GM12865 (cell line): ENCODE measurements around the gene PTH1R.

Experiments used
- DNase-seq: peaks from one replicate; pipeline ENCODE4 v3.0.0; 2010; ENCODE audit warnings: low read depth
- H3K4me3 ChIP-seq: 2 replicates; pipeline ENCODE4 v1.5.1; 2011; ENCODE audit warnings: mild to moderate bottlenecking, low read depth, low read length, control low read depth
- CTCF ChIP-seq: IDR thresholded peaks from 2 replicates; pipeline ENCODE4 v1.5.1; 2011; ENCODE audit warnings: low read length, control low read depth, low read depth, inconsistent platforms; ENCODE audit not compliant: insufficient read depth; ENCODE audit errors: missing control alignments

Gene PTH1R

DNA sequence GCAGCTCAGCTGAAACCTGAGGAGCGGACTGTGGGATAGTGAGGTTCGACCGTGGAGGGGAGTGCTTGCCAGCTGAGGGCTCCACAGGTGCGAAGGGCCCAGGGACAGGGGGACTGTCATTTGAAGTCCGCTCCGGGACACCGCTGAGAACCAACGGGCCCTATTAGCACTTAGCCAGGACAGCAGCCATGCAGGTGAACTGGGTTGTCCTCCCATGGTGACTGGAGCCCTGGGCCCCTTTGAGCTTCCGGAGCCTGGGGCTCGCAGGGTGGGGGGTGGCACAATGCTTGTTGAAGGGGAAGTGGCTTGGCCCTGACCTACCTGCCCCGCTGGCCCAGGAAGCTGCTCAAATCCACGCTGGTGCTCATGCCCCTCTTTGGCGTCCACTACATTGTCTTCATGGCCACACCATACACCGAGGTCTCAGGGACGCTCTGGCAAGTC is 24.7 kb downstream of the PTH1R start:
- no peak for TF ChIP-seq CTCF
- no peak for DNase-seq
- no peak overlapping the region for H3K4me3 ChIP-seq

- TF ChIP-seq CTCF: no peak
- no peak for DNase-seq
- H3K4me3 ChIP-seq: no peak overlapping the region
These were observed 26.1 kb downstream of the PTH1R start for GRCh38 chr3:46903341-46904302.

DNA sequence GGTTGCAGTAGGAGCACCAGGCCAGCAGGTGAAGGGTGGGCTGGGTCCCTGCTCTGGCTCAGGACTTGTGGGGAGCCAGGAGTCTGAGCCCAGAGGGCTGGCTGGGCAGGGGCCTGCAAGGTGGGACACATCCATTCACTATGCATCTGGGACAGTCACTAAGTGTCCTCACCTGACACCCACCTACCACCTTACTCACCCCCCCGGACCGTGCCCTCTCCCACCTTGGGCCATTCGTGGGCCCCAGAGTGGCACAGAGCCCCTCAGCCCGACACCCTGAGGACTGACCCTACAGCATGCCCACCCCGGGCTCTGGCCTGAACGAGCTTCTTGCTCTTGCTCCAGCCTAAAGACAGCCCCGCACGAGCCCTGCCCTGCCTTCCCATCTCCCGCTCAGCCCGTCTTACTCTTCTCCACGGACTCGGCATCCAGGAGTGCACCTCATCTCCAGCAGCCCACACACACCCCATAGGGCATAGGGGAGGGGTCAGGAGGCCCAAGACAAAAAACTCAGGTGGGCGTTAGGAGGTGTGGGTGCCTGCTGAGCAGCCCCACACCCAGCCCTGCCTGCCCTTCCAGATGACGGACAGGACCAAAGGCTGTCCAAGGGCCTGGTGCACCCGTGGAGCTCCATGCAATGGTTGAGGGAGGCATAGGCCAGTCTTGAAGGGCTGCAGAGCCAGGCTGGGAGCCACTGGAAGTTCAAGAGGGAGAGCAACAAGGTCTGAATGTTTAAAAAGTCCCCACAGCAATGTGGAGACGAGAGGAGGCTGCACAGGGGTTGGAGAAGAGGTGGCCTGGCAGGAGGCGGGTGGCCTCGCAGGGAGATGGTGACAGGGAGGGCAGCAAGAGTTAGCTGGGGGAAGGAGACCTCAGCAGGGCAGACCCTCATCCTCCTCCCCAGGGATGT is 27.0 kb downstream of the PTH1R start:
- H3K4me3 ChIP-seq: no peak overlapping the region
- no peak for DNase-seq
- no peak for TF ChIP-seq CTCF

DNA sequence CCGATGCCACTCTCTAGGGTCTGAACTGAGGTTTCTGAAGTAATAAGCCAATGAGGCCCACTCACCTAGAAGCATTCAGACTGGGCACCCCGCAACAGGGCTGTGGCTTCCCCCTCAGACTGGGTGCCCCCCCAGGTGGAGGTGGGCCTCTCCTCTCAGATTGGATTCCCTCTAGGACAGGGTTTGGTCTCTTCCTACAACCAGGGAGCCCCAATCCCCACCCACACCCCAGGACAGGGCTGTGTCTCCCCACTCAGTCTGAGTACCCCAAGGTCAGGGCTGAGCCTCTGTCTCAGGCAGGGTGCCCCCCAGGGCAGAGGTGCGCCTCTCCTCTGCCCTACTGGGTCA is 27.7 kb downstream of the PTH1R start:
- DNase-seq: no peak
- no peak overlapping the region for H3K4me3 ChIP-seq
- no peak for TF ChIP-seq CTCF

DNA sequence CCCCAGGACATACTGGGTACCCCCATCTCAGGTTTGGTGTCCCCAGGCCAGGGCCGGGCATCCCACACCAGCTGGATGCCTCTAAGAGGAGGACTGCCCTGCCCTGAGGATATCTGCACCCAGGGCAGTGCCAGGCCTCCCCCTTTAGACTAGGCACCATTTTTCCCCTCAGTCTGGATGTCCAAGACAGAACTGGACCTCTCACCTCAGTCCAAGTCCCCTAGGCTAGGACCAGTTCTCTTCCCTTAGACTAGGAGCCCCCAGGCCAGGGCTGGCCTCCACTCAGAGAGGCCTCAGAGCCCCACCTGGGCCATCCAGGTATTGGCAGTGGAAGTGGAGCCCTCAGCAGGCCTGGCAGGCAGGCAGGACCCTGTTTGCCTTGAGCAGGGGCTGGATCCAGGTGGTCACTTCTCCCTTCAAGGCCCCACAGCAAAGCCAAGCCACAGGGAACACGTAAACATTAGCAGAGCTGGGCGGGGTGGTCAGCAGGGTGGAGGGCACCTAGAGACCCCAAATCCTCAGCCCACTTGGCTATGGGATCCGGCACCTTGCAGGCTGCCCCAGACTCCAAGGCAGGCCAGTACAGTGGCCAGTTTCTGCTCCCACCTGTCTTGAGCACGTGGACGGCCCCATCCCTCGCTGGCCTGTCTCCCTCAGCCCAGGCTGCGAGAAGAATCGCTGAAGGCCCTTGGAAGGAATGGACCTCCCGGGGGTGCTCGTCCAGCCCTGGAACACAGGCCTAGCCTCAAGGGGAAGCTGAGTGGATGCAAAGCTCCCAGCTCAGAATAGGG is 28.3 kb downstream of the PTH1R start:
- no peak for TF ChIP-seq CTCF
- no peak overlapping the region for H3K4me3 ChIP-seq
- no peak for DNase-seq

GRCh38 chr3:46906471-46907058 is 29.0 kb downstream of the PTH1R start:
- no peak for DNase-seq
- TF ChIP-seq CTCF: no peak
- H3K4me3 ChIP-seq: no peak overlapping the region
